ENCODE data around the gene KCTD20.
"Not testable (repeated sequence)": the region's sequence is repeated elsewhere in the genome, so short reads cannot be mapped to it uniquely, and the experiment has no call there.

The KCTD20 gene

GRCh38 chr6:36442671-36443470 lies at the start of gene KCTD20, which contains the start of gene PXT1:
TSS of gene KCTD20 (plus strand) at chr6:36443000. CDS start at chr6:36470098, 27,098 bp downstream.
TSS of gene PXT1 (minus strand) at chr6:36442854. CDS start at chr6:36426082, 16,772 bp downstream.
- peak; percentile 14 for DNase-seq

GRCh38 chr6:36399970-36400369 lies 42.8 kb upstream of the KCTD20 start:
- DNase-seq, result no peak

- no peak for DNase-seq
These were observed 40.3 kb upstream of the KCTD20 start for GRCh38 chr6:36402481-36402880.

GRCh38 chr6:36404164-36404563 lies 38.6 kb upstream of the KCTD20 start:
- no peak for DNase-seq

- not testable (repeated sequence) for DNase-seq
These were observed 33.1 kb upstream of the KCTD20 start for GRCh38 chr6:36409718-36410117.

GRCh38 chr6:36413489-36414480 lies 29.0 kb upstream of the KCTD20 start:
- DNase-seq, result no peak

GRCh38 chr6:36414481-36414880 lies 28.3 kb upstream of the KCTD20 start:
- no peak for DNase-seq

GRCh38 chr6:36418558-36418957 lies 24.2 kb upstream of the KCTD20 start:
- no peak for DNase-seq

GRCh38 chr6:36419310-36419709 lies 23.5 kb upstream of the KCTD20 start:
- no peak for DNase-seq

GRCh38 chr6:36422714-36423100 lies 20.1 kb upstream of the KCTD20 start:
- DNase-seq, result no peak

GRCh38 chr6:36423101-36423824 lies 19.5 kb upstream of the KCTD20 start:
- DNase-seq, result peak; percentile 88

- DNase-seq, result no peak
These were observed 16.2 kb upstream of the KCTD20 start for GRCh38 chr6:36426622-36427021.

- no peak for DNase-seq
These were observed 13.9 kb upstream of the KCTD20 start for GRCh38 chr6:36428911-36429310.

GRCh38 chr6:36430351-36430750 lies 12.4 kb upstream of the KCTD20 start:
- no peak for DNase-seq

GRCh38 chr6:36431197-36431596 lies 11.6 kb upstream of the KCTD20 start:
- DNase-seq, result no peak

- no peak for DNase-seq
These were observed 10.6 kb upstream of the KCTD20 start for GRCh38 chr6:36432151-36432671.

- DNase-seq, result no peak
These were observed 6.3 kb upstream of the KCTD20 start for GRCh38 chr6:36436466-36436865.

- DNase-seq, result peak; percentile 65
These were observed 1.4 kb upstream of the KCTD20 start for GRCh38 chr6:36441307-36441894.

GRCh38 chr6:36442103-36442670 lies 613 bp upstream of the KCTD20 start:
- DNase-seq, result no peak

- no peak for DNase-seq
These were observed 950 bp downstream of the KCTD20 start for GRCh38 chr6:36443471-36444428.

GRCh38 chr6:36444470-36444869 lies 1.7 kb downstream of the KCTD20 start:
- no peak for DNase-seq
